ENCODE data around the gene PPM1A.
A peak's percentile ranks its signal among the peaks of the same experiment; 100 is the strongest.
"Not testable (repeated sequence)": the region's sequence is repeated elsewhere in the genome, so short reads cannot be mapped to it uniquely, and the experiment has no call there.

PPM1A gene

GRCh38 chr14:60317609-60318008 is 68.6 kb downstream of the PPM1A start:
- no peak overlapping the region for H3K4me3 ChIP-seq (ENCODE audit: low read depth, low read length)

GRCh38 chr14:60320860-60321259 is 71.8 kb downstream of the PPM1A start:
- not testable (repeated sequence) for H3K4me3 ChIP-seq (ENCODE audit: low read depth, low read length)

DNA sequence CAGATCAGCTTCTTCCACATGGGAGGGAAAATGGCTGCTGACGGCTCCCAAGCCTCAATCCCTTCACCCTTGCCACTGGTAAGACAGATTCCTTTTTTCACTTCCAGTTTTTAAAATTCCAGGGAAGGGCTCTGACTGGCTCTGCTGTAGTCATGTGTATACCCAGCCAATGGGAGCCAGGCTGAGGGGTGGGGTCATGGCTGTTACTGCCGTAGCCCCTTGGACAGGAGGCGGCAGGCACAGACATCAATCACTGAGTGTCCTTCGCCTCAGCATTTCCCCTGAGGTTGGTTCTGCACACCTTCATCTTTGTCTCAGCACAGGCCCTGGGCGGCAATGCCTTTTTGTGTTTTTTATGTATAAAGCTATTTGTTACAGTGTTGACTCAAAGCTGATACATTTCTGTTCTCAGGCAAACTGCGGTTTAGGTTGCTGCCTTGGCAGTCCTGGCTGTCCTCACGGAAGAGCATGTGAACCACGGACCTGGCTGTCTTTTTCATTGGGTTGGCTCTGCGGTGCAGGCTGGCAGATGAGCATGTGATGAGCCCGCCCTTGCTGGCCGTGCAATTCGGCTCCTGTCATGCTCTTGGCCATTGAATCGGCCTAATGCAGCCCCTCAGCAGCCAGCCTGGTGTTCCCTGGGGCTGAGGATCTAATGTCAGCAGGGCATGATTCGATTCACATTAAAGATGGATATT is 74.3 kb downstream of the PPM1A start:
- no peak overlapping the region for H3K4me3 ChIP-seq (ENCODE audit: low read depth, low read length)

- H3K4me3 ChIP-seq (ENCODE audit: low read depth, low read length): no peak overlapping the region
Measured at GRCh38 chr14:60324837-60325236, 75.8 kb downstream of the PPM1A start.

GRCh38 chr14:60326274-60326673 is 77.3 kb downstream of the PPM1A start:
- no peak overlapping the region for H3K4me3 ChIP-seq (ENCODE audit: low read depth, low read length)

DNA sequence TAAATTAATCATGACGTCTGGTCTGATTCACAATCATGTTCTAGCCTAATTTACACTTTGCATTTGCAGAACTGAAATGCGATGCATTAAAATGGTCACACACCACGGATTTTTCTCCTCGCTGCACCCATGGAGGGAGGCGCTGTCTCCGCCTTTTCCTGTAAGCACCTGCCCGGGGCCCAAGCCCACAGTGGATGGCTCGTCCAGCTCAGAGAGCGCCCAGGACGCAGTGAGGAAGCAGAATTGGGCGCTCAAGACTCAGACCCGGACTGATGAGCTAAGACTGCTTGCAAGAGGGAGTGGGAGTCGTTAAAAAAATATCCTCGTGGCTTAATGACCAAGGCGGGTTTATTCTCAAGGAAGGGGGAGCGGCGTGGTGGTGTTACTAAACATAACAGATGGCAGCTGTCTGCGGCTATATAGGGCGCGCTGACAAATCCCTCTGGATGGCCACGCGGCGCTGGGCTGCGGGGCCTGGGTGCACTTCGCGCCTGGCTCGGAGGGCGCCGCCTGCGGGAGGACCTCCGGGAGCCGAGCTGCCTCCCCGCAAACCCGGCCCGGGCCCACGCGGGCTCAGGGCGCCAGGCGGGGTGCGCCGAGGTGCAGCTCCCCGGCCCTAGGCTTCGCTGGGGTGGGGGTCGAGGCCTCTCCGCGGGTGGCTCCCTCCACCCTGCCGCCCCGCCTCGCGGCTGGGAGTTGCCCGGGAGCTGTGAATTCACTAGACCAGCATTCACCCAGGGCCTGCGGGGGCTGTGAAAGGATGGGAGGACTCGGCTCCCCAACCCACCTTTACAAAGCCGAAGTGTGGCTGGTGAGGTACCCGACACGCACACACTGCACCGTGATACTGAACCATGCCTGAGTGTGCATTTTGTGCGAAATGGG is 78.7 kb downstream of the PPM1A start:
- peak overlapping the region; percentile 28 for H3K4me3 ChIP-seq (ENCODE audit: low read depth, low read length)

DNA sequence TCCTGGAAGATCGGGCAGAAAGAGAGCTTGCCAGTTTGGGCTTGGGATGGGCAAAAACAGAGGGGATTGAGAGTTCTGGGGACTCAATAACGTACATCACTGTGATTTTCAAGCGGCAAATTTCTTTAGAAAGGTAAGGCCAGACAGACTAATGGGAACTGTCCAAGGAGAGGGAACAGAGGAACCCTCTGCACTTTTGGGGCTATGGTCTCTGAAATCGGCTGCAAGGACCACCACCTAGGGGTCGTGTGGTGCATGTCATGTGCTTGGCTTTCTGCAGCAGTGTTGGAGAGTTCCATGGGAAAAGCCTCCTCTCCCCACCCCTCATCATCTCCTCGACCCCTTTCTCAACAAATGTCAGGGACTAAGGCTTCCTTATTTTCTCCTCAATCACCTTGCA is 79.6 kb downstream of the PPM1A start:
- no peak overlapping the region for H3K4me3 ChIP-seq (ENCODE audit: low read depth, low read length)

DNA sequence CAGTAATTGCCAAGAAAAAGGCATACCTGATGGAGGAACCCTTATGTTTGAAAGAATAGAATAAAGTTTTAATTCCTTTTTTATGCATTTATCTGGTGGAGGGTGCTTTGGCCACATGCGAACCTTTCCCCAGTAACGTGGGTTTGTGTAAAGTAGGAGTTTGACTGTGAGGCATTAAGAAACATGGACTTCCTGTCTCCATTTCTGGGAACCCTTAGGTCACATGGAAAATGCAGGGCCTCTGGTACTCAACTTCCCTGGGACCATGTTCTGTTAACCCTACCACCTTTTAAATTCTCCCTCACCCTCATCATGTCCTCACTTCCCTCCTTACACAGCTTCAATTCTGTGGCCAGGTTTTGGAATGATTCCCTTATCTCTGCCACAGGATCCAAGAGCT is 80.3 kb downstream of the PPM1A start:
- H3K4me3 ChIP-seq (ENCODE audit: low read depth, low read length): no peak overlapping the region

DNA sequence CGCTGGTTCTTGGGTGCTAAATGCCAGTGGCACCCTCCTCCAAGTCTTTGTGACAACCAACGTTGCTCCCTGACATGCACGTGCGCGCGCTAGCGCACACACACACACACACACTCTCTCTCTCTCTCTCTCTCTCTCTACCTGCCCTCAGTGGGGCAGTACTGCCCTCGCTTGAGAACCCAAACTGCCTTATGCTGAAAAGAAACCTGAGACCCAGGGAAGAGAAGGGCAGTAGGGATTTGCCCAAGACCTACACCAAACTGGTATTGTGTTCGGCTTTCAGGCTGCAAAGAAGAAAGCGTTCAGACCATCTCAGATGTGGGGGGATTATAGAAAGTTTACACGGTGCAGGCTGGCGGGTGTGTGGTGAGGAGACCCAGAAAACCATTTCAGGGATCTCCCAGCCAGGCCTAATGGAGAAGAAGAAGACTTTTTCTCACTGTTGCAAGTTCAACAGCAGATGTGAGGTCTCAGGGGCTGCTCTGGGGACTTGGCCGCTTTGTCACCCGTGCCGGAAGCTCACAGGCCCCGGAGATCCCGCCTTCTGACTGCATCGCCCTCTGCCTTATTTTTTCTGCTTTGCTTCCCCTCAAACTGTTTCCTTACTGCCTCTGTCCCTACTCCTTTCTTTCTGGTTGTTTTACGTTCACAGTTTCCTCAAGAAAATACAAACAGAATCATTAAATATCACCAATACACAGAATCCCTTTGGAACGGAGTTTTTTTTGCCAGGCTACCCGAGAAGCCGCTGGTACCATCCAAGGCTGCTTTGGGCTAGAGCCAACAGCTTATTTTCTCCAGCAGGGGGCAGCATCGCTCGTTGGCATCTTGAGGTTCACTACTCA is 82.4 kb downstream of the PPM1A start:
- peak overlapping the region; percentile 45 for H3K4me3 ChIP-seq (ENCODE audit: low read depth, low read length)

- H3K4me3 ChIP-seq (ENCODE audit: low read depth, low read length): peak overlapping the region; percentile 45
Measured at GRCh38 chr14:60332046-60332399, 83.0 kb downstream of the PPM1A start.

- no peak overlapping the region for H3K4me3 ChIP-seq (ENCODE audit: low read depth, low read length)
Measured at GRCh38 chr14:60332869-60333268, 83.8 kb downstream of the PPM1A start.

DNA sequence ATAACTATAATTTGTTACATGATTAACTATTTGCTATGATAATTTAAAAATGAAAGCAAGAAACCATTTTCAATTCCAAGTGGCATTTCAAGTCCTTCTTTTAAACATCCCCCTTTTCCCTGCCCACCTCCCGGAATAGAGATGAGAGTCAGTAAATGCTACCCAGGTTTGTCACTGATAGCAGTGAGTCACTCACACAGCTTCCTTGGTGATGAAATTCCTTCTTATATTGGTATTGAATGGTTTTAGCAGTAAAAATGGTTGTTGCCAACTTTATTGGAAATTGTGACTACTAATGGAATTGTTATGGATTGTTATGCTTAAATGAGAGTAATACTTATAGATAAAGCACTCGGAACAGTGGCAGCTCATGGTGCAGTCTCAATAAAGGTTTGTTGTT is 90.5 kb downstream of the PPM1A start:
- no peak overlapping the region for H3K4me3 ChIP-seq (ENCODE audit: low read depth, low read length)

DNA sequence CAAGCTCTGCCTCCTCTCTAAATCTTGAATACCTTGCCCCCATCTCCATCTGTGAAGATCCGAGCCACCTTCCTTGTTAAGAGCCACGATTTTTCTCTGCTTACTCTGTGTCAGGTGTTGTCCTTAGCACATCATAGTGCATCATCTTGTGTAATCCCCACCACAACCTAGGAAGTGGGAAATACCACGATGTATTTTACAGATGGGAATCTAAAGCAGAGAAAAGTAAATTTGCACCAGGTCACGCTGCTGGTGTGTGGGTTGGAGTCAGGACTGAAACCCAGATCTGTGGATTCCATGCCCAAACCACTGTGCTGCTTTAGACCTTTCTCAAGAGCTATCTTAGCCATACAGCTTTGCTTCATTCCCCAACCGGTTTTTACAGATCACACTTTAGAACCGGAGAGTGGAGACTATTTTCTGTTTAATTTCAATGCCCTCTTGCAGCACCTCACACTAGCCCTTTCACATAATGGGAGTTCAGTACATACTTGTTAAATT is 94.6 kb downstream of the PPM1A start:
- no peak overlapping the region for H3K4me3 ChIP-seq (ENCODE audit: low read depth, low read length)

- H3K4me3 ChIP-seq (ENCODE audit: low read depth, low read length): no peak overlapping the region
Measured at GRCh38 chr14:60344751-60345150, 95.7 kb downstream of the PPM1A start.

GRCh38 chr14:60346706-60347105 is 97.7 kb downstream of the PPM1A start:
- no peak overlapping the region for H3K4me3 ChIP-seq (ENCODE audit: low read depth, low read length)

GRCh38 chr14:60348211-60348610 is 99.2 kb downstream of the PPM1A start:
- no peak overlapping the region for H3K4me3 ChIP-seq (ENCODE audit: low read depth, low read length)

Measured in iPS-11a (cell line).